ENCODE data around the gene CTNNA3.
"Not testable (repeated sequence)": the region's sequence is repeated elsewhere in the genome, so short reads cannot be mapped to it uniquely, and the experiment has no call there.

Gene CTNNA3

GRCh38 chr10:67705921-67706320 lies 9.9 kb upstream of the CTNNA3 start:
- DNase-seq (ENCODE audit: low read depth), result no peak
- TF ChIP-seq CTCF (IDR thresholded peaks at IDR 0.05; ENCODE audit: control insufficient read depth, insufficient read depth, low read depth, low read length, missing control alignments), result no peak
- no peak overlapping the region for H3K4me3 ChIP-seq (ENCODE audit: control insufficient read depth, low read depth, low read length)

- H3K4me3 ChIP-seq (ENCODE audit: control insufficient read depth, low read depth, low read length); DNase-seq (ENCODE audit: low read depth): not testable (repeated sequence)
Measured at GRCh38 chr10:67699613-67700270, 3.7 kb upstream of the CTNNA3 start.

- TF ChIP-seq CTCF (IDR thresholded peaks at IDR 0.05; ENCODE audit: control insufficient read depth, insufficient read depth, low read depth, low read length, missing control alignments), result no peak
- no peak overlapping the region for H3K4me3 ChIP-seq (ENCODE audit: control insufficient read depth, low read depth, low read length)
- DNase-seq (ENCODE audit: low read depth), result no peak
Measured at GRCh38 chr10:67698164-67698563, 2.2 kb upstream of the CTNNA3 start.

GRCh38 chr10:67697724-67698131 lies 1.7 kb upstream of the CTNNA3 start:
- peak; percentile 14 for DNase-seq (ENCODE audit: low read depth)
- peak; percentile 66 for TF ChIP-seq CTCF (IDR thresholded peaks at IDR 0.05; ENCODE audit: control insufficient read depth, insufficient read depth, low read depth, low read length, missing control alignments)
- no peak overlapping the region for H3K4me3 ChIP-seq (ENCODE audit: control insufficient read depth, low read depth, low read length)

GRCh38 chr10:67696679-67697078 lies 684 bp upstream of the CTNNA3 start:
- no peak for DNase-seq (ENCODE audit: low read depth)
- no peak for TF ChIP-seq CTCF (IDR thresholded peaks at IDR 0.05; ENCODE audit: control insufficient read depth, insufficient read depth, low read depth, low read length, missing control alignments)
- no peak overlapping the region for H3K4me3 ChIP-seq (ENCODE audit: control insufficient read depth, low read depth, low read length)

- no peak for DNase-seq (ENCODE audit: low read depth)
- no peak for TF ChIP-seq CTCF (IDR thresholded peaks at IDR 0.05; ENCODE audit: control insufficient read depth, insufficient read depth, low read depth, low read length, missing control alignments)
- H3K4me3 ChIP-seq (ENCODE audit: control insufficient read depth, low read depth, low read length), result no peak overlapping the region
Measured at GRCh38 chr10:67695555-67695954, 440 bp downstream of the CTNNA3 start.

GRCh38 chr10:67691861-67692260 lies 4.1 kb downstream of the CTNNA3 start:
- not testable (repeated sequence) for DNase-seq (ENCODE audit: low read depth); H3K4me3 ChIP-seq (ENCODE audit: control insufficient read depth, low read depth, low read length)

GRCh38 chr10:67690540-67690939 lies 5.5 kb downstream of the CTNNA3 start:
- not testable (repeated sequence) for H3K4me3 ChIP-seq (ENCODE audit: control insufficient read depth, low read depth, low read length); DNase-seq (ENCODE audit: low read depth)

GRCh38 chr10:67684140-67684539 lies 11.9 kb downstream of the CTNNA3 start:
- H3K4me3 ChIP-seq (ENCODE audit: control insufficient read depth, low read depth, low read length); DNase-seq (ENCODE audit: low read depth): not testable (repeated sequence)
